SH-SY5Y (cell line): ENCODE data around the gene CASKIN2.

Experiments used
- GATA2 ChIP-seq: IDR thresholded peaks from 2 replicates; pipeline ENCODE4 v1.6.1; 2011; ENCODE audit warnings: mild to moderate bottlenecking, low read depth, low read length
- GATA3 ChIP-seq: IDR thresholded peaks from 2 replicates; pipeline ENCODE4 v1.6.1; 2011; ENCODE audit warnings: low read depth, mild to moderate bottlenecking, low read length, moderate library complexity

- TF ChIP-seq GATA2 (no peak), GATA3 (no peak)
Observed at GRCh38 chr17:75565066-75565465, 49.7 kb upstream of the CASKIN2 start.
